AG20443 (cell line): ENCODE data around the gene PFN2.
"Not testable (repeated sequence)": the region's sequence is repeated elsewhere in the genome, so short reads cannot be mapped to it uniquely, and the experiment has no call there.

Source experiments
- DNase-seq: peaks from one replicate; pipeline ENCODE4 v3.0.0; 2012; ENCODE audit warnings: low spot score, mixed read lengths

Gene PFN2

DNA sequence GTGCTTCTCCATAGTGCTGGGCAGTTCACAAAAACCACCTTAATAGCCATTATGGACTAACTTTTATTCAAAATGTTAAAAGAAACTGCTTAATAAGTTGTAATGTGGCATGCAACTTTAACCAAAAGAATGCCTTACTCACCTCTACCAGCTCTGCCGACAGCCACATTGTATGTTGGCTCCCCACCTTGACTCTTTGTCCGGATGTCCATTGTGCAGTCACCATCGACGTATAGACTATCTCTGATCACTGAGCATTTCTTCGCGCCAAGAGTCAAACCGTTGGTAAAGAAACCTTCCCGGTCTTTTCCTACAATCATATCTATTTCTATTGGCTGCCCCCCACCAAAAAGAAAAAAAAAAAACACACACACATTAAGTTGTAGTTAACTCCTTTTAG is 2.5 kb downstream of the PFN2 start:
- no peak for DNase-seq

DNA sequence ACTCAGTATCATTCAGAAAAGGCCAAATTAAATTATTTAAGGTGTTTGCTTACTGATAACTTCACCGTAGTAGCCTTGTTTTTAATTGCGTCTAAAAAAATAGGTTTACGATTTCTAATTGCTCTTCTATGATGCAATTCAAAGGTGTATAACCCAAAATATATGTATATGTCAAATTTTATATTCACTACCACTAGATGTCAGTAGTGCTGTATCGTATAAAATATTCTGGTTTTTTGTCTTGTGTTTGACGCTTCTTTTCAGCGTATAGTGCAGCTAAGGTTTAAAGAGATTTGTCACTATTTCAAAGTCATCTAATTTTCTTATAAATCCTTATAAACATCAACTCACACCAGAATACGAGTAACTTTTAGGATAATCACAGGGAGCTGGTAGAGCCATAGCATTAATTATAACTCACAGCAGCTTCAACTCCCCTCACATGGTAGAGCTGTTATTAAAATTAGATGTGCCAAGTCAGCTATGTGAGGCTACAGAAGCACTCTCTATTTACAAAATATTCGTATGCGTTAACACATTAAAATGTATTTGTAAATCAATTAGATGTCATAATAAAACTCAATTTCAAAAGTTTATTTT is 3.5 kb downstream of the PFN2 start:
- DNase-seq, result peak; percentile 26

DNA sequence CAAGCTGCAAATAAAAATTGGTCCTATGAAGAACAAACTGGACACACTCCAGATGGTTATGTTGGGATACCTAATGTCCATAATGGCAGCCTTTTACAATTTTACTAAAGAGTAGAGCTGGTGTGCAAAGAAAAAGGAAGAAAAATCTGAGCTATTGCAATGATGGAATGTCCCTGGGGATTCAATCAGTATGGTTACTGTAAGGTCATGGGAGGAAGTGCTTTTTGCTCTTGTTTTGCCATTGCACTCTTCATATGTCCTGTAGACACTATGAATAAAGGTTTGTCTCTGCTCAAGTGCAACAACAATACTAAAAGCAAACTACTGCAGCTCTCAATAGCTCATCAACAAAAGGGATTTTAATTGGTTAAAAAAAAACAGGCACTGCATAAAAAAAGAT is 5.4 kb downstream of the PFN2 start:
- no peak for DNase-seq

DNA sequence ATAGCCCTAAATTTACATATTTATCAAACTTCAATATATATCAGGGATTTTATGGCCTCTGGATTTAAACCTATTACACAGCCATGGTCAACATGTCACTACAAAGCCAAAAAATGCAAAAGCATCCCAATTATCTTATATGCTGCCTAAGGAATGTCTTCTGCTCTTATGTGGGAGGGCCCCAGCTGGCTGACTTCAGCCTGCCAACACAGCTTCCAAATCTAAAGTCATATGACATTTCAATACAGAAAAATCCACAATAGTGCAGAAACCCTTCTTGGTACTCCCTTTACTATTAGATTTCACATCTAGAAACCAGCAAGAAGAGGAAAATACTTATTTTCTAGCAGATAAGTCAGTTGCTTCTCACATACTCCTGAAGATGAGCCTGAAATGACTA is 6.4 kb downstream of the PFN2 start:
- DNase-seq, result peak; percentile 14

DNA sequence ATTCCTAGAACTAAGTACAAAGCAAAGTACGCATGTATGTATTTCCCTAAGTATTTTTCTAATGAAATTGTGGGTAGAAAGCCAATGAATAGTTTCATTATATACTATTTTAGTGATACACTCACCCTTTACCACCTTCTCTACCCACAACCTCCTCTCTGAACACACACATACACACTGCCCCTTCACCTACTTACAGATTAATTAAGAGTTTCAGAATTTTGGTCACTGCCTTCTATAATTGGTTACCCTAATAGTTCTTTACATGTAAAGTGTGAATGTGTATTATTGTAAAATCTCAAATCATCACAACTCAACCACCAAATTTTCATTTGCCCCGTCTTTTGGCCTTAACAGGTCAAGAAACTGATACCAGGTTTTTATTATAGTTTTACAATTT is 7.2 kb downstream of the PFN2 start:
- no peak for DNase-seq

DNA sequence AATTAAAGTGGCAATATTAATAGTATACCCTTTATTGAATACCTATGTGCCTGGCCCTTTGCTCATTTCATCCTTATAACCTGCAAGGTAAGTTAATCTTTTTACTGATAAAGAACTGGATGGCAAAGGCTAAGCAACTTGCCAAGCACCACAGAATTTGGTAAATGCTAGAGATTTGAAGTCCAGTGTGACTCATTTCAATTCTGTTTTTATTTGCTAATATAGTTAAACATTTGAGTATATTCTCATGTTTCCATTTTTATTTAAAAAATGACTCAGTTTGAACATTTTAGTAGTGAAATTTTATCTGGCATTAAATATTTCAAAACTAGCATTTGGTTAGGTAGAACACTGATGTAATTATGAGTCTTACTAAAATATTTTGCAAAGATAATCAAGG is 11.3 kb downstream of the PFN2 start:
- no peak for DNase-seq

DNA sequence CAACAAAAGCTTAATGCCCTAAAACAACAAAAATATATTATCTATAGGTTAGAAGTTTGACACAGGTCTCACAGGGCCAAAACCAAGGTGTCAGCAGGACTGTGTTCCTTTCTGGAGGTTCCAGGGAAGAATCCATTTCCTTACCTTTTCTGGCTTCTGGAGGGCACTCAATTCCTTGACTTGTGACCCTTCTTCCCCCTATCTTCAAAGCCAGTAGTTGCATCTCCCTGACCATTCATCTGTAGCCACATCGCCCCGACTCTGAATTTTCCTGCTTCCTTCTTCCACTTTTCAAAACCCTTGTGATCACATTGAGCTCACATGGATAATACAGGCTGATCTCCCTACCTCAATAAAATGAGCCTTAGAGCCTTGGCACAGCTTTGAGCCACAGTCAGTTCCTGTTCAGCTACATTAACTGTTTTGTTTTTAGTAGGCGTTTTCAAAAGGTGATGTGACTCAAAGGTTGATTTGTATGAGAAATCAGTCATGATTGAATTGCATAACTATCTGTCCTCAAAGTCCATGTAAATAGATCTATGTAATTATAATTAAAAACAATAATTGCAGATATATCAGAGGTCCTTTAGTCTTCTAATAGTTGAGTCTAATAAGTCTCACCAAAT is 12.4 kb downstream of the PFN2 start:
- DNase-seq, result no peak

DNA sequence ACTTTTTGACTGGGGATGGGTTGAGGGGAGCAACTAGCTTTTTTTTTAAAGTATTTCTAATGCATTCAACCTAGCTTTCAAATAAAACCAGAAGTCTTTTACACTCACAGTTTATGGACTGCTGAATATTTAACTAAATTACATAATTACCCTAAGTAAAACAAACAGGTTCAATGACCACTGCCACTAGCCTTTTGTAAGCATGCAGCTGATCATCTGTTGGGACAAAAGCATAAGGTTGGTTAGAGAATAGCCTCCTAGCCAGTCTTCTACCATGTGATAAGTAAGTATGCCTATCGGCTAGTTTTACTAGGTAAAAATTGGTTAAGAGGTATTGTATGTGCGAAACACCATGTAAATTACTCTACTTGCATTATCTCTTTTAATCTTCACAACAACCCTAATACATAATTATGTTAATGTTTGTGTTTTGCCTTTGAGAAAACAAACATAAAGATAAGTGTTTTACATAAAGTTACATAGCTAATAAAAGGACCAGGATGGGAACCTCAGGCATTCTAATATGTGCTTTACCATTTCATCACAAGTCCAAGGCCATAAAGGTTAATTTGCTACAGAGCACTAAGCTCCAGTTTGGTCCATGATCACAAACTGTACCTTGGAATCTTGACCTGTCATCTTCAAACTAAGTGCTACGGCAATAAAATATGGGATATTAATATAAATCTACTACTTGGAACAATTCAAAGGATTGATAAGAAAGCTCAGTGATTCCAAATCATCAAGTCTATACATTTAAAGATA is 13.2 kb downstream of the PFN2 start:
- no peak for DNase-seq

DNA sequence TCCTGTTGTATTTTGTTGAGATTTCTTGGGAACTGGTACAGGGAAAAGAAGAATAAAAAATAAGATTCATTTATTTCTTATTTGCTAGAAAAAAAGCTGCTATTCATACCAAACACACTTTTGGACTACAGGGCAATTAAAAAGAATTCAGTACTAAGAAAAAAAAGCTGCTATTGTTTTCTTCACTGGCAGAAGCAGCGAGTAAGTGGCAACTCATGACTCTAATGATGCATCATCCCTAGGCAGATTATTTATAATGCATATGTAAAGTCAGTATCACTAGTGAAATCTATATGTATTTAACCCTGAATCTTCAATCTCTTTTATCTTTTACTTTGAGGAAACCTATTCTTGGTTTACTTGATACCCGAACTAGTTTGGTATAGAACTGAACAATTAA is 15.2 kb downstream of the PFN2 start:
- no peak for DNase-seq

DNA sequence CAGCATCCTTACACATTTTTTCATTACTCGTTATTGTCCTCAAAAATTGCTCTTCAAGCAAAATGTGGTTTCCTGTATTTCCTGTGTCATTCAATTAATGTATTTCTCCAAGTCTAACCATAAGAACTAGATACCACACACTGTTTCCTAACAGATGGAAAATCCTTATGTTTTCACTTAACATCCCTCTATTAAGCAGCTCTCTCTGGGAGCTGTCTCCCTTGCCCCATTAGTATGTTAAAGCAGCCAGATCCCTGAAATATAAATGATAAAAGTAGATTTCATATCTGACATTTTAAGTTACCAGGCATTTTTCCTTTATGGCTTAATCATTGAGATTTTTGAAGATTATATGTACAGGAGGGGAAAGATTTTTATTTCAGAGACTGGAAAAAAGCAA is 15.9 kb downstream of the PFN2 start:
- no peak for DNase-seq

DNA sequence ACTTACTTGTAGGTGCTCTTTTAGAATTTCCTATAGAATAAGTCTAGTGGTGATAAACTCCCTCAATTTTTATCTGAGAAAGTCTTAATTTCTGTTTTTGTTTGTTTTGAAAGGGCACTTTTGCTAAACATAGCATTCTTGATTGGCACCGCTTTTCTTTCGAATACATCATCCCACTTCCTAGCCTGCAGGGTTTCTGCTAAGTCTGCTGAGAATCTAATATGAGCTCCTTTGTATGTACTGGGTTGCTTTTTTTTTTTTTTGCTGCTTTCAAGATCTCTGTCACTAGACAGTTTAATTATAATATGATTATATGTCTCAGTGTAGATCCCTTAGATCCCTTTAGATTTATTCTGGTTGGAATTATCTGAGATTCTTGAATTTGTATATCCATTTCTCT is 21.5 kb downstream of the PFN2 start:
- no peak for DNase-seq

DNA sequence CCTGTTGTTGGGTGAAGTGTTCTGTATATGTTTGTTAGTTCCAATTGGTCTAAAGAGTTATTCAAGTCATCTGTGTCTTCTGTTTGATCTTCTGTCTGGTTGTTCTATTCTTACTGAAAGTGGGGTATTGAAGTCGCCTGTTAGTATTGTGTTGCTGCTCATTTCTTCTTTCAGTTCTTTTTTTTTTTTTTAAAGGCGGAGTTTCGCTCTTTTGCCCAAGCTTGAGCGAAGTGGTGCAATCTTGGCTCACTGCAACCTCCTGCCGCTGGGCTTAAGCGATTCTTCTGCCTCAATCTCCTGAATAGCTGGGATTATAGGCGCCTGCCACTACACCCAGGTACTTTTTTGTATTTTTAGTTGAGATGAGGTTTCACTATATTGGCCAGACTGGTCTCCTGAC is 23.5 kb downstream of the PFN2 start:
- DNase-seq, result no peak

DNA sequence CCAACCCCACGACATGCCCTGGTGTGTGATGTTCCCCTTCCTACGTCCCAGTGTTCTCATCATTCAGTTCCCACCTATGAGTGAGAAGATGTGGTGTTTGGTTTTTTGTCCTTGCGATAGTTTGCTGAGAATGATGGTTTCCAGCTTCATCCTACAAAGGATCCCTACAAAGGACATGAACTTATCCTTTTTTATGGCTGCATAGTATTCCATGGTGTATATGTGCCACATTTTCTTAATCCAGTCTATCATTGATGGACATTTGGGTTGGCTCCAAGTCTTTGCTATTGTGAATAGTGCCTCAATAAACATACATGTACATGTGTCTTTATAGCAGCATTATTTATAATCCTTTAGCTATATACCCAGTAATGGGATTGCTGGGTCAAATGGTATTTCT is 26.7 kb downstream of the PFN2 start:
- not testable (repeated sequence) for DNase-seq

DNA sequence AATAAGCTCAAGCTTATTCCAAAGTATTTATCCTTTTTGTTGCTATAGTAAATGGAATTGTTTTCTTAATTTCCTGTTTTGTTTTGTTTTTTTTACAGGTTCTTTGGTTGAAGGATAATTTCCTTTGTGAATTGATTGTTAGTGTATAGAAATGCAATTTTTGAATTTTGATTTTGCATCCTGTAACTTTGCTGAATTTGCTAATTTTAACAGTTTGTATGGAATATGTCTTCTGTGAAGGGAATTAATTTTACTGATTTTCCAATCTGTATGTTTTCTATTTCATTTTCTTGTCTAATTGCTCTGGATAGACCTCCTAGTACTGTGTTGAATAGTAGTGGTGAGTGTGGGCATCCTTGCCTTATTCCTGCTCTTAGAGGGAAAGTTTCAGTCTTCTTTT is 28.3 kb downstream of the PFN2 start:
- DNase-seq, result no peak

DNA sequence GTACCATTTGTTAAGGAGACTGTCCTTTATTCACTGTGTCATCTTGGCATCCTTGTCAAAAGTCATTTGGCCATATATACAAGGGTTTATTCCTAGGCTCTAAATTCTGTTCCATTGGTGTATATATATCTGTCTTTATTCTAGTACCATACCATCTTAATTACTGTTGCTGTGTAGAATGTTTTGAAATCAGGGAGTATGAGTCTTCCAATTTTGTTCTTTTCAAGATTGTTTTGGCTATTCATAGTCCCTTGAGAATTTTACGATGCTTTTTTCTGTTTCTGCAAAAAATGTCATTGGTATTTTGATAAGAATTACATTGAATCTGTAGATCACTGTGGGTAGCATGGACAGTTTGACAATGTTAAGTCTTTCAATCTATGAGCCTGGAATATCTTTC is 28.7 kb downstream of the PFN2 start:
- DNase-seq, result no peak

DNA sequence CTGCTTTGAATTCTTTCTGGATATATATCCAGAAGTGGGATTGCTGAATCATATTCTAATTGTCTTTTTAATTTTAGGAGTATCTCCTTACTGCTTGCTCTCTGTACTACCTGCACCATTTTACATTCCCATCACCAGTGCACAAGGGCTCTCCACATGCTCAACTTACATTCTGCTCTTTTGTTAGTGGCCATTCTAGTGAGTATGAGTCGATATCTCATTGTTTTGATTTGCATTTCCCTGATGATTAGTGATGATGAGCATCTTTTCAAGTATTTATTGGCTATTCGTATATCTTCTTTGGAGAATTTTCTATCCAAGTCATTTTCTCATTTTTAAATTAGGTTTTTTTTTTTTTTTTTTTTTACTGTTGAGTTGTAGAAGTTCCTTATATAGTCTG is 29.5 kb downstream of the PFN2 start:
- DNase-seq, result no peak

DNA sequence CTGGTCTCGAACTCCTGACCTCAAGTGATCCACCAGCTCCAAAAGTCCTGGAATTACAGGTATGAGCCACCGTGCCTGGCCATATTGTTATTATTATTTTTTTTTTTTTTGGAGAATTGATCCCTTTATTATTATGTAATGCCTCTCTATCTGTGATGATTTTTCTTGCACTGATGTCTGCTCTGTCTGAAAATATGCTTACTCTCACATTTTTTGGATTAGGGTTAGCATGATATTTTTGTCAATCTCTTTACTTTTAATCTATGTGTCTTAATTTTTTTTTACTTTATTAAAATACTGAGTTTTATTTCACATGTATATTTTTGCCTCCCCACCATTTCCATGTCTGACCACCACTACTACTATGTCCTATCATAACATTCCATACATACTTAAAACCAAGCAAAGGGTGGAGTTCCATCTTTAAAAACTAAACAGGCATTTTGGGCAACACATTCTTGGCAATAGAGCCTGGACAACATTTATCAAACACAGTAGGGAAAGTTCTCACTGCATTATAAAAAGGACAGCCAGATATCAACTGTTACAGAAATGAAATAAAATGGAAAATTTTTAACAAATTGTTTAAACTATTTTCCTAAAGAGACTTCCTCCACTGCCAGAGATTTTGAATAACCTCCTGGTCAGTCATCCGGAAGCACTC is 32.2 kb downstream of the PFN2 start:
- DNase-seq, result not testable (repeated sequence)

DNA sequence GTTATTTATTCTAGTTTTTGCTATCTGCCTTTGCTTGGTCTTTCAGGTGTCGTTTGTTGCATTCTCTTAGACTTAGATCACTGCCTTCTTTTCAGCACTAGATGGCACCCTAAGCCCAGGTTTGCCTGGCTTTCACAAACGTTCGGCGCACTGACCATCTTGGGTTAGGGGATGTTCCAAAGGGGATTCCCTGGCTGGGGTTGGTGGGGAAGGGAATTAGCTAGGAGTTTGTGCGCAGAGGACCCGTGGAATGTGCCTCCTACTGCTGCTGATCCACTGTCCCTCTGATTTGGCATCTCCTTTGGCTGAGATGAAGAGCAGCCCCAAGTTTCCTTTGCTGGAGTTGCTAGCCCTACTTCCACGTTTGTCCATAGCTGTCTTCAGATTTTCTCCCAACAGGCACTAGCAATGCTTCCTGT is 33.9 kb downstream of the PFN2 start:
- DNase-seq, result peak; percentile 58

DNA sequence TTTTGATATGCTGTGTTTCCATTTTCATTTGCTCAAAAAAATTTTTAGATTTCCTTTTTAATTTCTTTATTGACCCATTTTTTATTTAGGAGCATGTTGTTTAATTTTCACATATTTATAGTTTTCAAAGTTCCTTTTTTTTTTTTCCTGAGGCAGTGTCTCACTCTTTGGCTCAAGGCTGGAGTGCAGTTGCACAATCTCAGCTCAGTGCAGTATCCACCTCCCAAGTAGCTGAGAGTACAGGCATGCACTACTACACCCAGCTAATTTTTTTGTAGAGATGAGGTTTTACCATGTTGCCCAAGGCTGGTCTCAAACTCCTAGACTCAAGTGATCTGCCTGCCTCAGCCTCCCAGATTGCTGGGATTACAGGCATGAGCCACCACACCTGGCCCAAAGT is 36.2 kb downstream of the PFN2 start:
- DNase-seq, result peak; percentile 55

DNA sequence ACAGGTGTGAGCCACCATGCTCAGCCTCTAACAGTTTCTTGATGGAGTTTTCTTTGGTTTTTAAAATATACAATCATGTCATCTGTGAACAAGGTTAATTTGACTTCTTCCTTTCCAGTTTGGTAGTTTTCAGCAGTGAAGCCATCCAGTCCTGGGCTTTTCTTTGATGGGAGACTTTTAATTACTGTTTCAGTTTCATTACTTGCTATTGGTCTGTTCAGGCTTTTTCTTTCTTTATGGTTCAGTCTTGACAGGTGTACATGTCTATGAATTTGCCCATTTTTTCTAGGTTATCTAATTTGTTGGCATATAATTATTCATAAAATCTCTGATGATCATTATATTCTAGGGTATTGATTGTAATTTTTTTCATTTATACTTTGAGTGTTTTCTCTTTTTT is 36.8 kb downstream of the PFN2 start:
- no peak for DNase-seq

DNA sequence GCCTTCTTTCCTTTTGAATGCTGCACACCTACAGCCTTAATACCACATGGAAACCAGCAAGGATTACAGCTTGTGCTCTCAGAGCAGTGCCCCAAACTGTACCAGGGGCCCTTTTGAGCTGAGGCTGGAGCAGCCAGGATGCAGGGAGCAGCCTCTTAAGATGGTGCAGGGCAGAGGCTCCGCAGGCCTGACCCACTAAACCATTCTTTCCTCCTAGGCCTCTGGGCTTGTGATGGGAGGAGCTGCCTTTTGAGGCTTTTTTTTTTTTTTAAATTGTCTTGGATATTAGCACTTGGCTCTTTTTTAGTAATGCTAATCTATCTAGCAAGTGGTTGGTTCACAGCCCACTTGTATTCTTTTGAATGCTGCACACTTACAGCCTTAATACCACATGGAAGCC is 37.7 kb downstream of the PFN2 start:
- DNase-seq, result no peak

DNA sequence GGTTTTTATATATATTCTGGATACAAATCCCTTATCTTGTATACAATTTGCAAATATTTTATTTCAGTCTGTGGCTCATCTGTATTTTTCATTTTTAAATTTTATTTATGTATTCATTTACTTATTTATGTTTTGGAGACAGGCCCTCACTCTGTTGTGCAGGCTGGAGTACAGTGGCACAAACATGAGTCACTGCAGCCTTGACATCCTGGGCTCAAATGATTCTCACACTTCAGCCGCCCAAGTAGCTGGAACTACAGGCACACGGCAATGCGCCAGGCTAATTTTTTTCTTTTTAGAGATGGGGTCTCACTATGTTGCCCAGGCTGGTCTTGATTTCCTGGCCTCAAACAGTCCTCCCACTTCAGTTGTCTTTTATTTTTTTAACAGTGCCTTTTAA is 50.6 kb downstream of the PFN2 start:
- no peak for DNase-seq

DNA sequence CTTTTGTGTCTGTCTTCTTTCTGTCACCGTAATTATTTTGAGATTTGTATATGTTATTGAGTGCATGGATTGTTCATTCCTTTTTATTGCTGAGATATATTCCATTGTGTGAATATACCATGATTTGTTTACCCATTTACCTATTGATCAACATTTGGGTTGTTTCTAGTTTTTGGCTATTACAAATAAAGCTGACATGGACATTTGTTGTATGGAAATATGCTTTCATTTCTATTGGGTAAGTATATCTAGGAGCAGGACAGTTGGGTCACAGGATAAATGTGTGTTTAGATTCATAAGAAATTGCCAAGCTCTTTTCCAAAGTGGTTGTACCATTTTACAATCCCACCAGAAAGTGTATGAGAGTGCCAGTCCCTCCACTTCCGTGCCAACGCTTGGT is 51.2 kb downstream of the PFN2 start:
- no peak for DNase-seq
